ENCODE measurements around the gene MYNN.

DNA sequence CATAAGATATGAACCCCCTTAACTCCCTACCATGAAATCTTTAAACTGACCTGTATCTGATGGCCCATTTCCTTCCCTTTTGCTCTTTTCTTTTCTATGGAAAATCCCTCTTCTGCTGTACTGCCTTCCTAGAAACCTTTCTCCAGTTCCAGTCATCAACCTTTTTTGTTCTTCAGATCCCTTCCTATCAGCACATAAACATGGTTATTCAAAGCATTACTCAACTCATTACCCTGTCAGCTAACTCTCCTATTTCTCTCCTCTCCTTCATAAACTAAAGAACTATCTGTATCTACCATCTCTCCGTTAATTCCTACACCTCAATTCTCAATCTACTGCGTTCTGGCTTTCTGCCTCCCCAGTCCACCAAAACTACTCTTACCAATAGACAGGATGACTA is 21.3 kb upstream of the MYNN start:
- TF ChIP-seq CTCF (IDR thresholded peaks at IDR 0.05; ENCODE audit: low read length), result no peak
- no peak for TF ChIP-seq EZH2 (IDR thresholded peaks at IDR 0.05; ENCODE audit: borderline replicate concordance, low read length)
